GM19351 (cell line): Measurements from ENCODE around the gene OR5T2.
"Not testable (repeated sequence)": the region's sequence is repeated elsewhere in the genome, so short reads cannot be mapped to it uniquely, and the experiment has no call there.

Source experiments
- ATAC-seq: cut with Tn5 transposase; IDR thresholded peaks from one replicate; pipeline ENCODE4 v1.9.1; 2021; ENCODE audit warnings: mild to moderate bottlenecking, moderate library complexity; ENCODE audit not compliant: unreplicated experiment

The OR5T2 gene

GRCh38 chr11:56234155-56234554 lies at the start of gene OR5T2:
OR5T2 (minus strand) TSS chr11:56234255; CDS start chr11:56233062, 1,193 bp downstream.
- ATAC-seq, result no peak

GRCh38 chr11:56273854-56274253 lies 39.8 kb upstream of the OR5T2 start, which contains the start of gene OR5T1:
OR5T1 (plus strand) TSS chr11:56274154; CDS start chr11:56275639, 1,485 bp downstream.
- ATAC-seq, result no peak

- no peak for ATAC-seq
Measured at GRCh38 chr11:56271092-56271491, 37.0 kb upstream of the OR5T2 start.

- ATAC-seq, result no peak
Measured at GRCh38 chr11:56251954-56252353, 17.9 kb upstream of the OR5T2 start, which contains the start of gene OR5T3. OR5T3 (plus strand) TSS chr11:56252254; CDS start chr11:56252254, 0 bp downstream.

GRCh38 chr11:56219735-56220134 lies 14.3 kb downstream of the OR5T2 start:
- ATAC-seq, result not testable (repeated sequence)

- no peak for ATAC-seq
Measured at GRCh38 chr11:56214537-56214936, 19.5 kb downstream of the OR5T2 start.

- no peak for ATAC-seq
Measured at GRCh38 chr11:56207790-56208189, 26.3 kb downstream of the OR5T2 start.

GRCh38 chr11:56197367-56197766 lies 36.7 kb downstream of the OR5T2 start:
- ATAC-seq, result no peak

- ATAC-seq, result no peak
Measured at GRCh38 chr11:56196705-56197104, 37.4 kb downstream of the OR5T2 start.

- no peak for ATAC-seq
Measured at GRCh38 chr11:56188602-56189001, 45.5 kb downstream of the OR5T2 start.

GRCh38 chr11:56183459-56183858 lies 50.6 kb downstream of the OR5T2 start:
- no peak for ATAC-seq
